ENCODE data around the gene LDLRAD3. TPM values are rescaled to one million over a fixed set of nuclear protein-coding genes. Genes with fewer than 3 reads are reported as not detected.

LDLRAD3 gene
- total RNA-seq, 3 donors from 2014 or later: 1.0 to 8.1 (median 2.0) TPM

- ATAC-seq (no peak), DNase-seq (no peak)
- Histone ChIP-seq H3K4me1 (ENCODE audit: low read depth) (no peaks in the 10 kb centered on the region), H3K4me3 (no peak overlapping the region), H3K9me3 (no peaks in the 10 kb centered on the region), H3K36me3 (ENCODE audit: low read depth) (no peaks in the 10 kb centered on the region)
- TF ChIP-seq CTCF (IDR thresholded peaks at IDR 0.05): no peak
- intact Hi-C loops (cut with DNase I, micrococcal nuclease): no loop called here
Measured at GRCh38 chr11:35928688-35929395, 15.0 kb upstream of the LDLRAD3 start.

- TF ChIP-seq CTCF (IDR thresholded peaks at IDR 0.05): no peak
- DNase-seq: no peak
- no peaks in the 10 kb centered on the region for H3K4me1 ChIP-seq (ENCODE audit: low read depth)
- H3K36me3 ChIP-seq (ENCODE audit: low read depth): no peaks in the 10 kb centered on the region
- H3K4me3 ChIP-seq: no peak overlapping the region
- H3K9me3 ChIP-seq: no peaks in the 10 kb centered on the region
- intact Hi-C loops (cut with DNase I, micrococcal nuclease): loop anchor here in 1 of 2 donors (5.0 kb wide), 1 partner anchor 188 kb away; no protein-coding TSS in a partner anchor
- no peak for ATAC-seq
Measured at GRCh38 chr11:35930466-35930865, 13.4 kb upstream of the LDLRAD3 start.

DNA sequence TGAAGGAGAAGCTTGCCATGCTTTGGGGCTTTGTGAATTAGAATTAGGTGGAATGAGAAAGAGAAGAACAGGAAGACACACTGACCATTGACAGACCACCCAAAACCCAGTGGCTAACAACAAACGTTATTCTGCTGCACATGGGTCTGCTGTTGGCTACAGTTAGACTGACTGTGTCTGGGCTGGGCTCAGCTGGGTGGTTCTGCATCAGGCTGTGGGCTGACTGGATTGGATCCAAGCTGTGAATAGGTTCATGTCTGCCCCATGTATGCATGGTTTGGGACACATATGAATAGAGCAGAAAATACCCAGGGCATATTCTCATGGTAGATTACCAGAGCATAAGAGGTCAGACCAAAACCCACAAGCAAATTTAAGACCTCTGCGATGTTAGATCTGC lies 11.7 kb upstream of the LDLRAD3 start:
- Histone ChIP-seq H3K9me3 (no peaks in the 10 kb centered on the region), H3K36me3 (ENCODE audit: low read depth) (no peaks in the 10 kb centered on the region), H3K4me1 (ENCODE audit: low read depth) (no peaks in the 10 kb centered on the region), H3K4me3 (no peak overlapping the region)
- ATAC-seq (no peak), DNase-seq (no peak)
- intact Hi-C loops (cut with DNase I, micrococcal nuclease): loop anchor here in 1 of 2 donors (5.0 kb wide), 1 partner anchor 190 kb away; no protein-coding TSS in a partner anchor
- TF ChIP-seq CTCF (IDR thresholded peaks at IDR 0.05): no peak

- H3K4me1 ChIP-seq (ENCODE audit: low read depth): no peaks in the 10 kb centered on the region
- no peak overlapping the region for H3K4me3 ChIP-seq
- no peak for TF ChIP-seq CTCF (IDR thresholded peaks at IDR 0.05)
- DNase-seq: no peak
- intact Hi-C loops (cut with DNase I, micrococcal nuclease): loop anchor here in 1 of 2 donors (5.0 kb wide), 1 partner anchor 190 kb away; no protein-coding TSS in a partner anchor
- no peaks in the 10 kb centered on the region for H3K9me3 ChIP-seq
- no peaks in the 10 kb centered on the region for H3K36me3 ChIP-seq (ENCODE audit: low read depth)
- ATAC-seq: no peak
Measured at GRCh38 chr11:35932681-35933319, 11.1 kb upstream of the LDLRAD3 start.

DNA sequence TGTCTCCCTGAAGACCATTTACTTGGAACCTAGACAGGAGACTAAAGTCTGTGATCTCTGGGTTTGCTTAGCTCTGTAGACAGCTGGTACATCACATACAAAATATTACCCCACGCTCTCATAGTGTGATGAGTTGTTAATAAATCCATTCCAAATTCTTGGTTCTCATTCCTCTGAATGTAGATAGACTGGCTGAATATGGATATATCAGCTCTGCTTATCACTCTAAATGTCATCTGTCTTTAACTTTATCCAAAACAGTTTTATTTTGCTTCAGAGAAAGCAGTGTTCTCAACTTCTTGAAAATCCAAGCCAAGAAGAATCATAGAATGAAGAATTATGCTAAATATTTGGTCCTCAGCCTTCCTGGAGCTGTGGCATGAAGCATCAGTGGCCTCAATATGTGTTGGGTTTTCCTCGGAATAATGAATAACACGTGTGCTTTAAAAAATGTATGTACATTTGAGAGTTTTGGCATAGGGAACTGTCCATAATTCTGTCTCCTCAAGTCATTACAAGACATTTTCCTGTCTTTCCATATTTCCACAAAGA lies 10.5 kb upstream of the LDLRAD3 start:
- no peak for DNase-seq
- H3K36me3 ChIP-seq (ENCODE audit: low read depth): no peaks in the 10 kb centered on the region
- H3K4me1 ChIP-seq (ENCODE audit: low read depth): no peaks in the 10 kb centered on the region
- intact Hi-C loops (cut with DNase I, micrococcal nuclease): loop anchor here in 1 of 2 donors (5.0 kb wide), 1 partner anchor 191 kb away; no protein-coding TSS in a partner anchor
- H3K9me3 ChIP-seq: no peaks in the 10 kb centered on the region
- TF ChIP-seq CTCF (IDR thresholded peaks at IDR 0.05): no peak
- no peak overlapping the region for H3K4me3 ChIP-seq
- ATAC-seq: no peak
